Measurements from ENCODE around the gene PLAAT4. TPM values are rescaled to one million over a fixed set of nuclear protein-coding genes. Genes with fewer than 3 reads are reported as not detected.

The PLAAT4 gene
- total and polyA plus RNA-seq, 8 donors: 3.3 to 32.4 (median 9.6) TPM

- intact Hi-C loops (cut with DNase I): no loop called here
- H3K27me3 ChIP-seq: no peaks in the 10 kb centered on the region
- H3K4me1 ChIP-seq: no peaks in the 10 kb centered on the region
- no peak overlapping the region for H3K4me3 ChIP-seq
- H3K27ac ChIP-seq: no peak overlapping the region
- no peaks in the 10 kb centered on the region for H3K9me3 ChIP-seq
- TF ChIP-seq, protein P1, sequence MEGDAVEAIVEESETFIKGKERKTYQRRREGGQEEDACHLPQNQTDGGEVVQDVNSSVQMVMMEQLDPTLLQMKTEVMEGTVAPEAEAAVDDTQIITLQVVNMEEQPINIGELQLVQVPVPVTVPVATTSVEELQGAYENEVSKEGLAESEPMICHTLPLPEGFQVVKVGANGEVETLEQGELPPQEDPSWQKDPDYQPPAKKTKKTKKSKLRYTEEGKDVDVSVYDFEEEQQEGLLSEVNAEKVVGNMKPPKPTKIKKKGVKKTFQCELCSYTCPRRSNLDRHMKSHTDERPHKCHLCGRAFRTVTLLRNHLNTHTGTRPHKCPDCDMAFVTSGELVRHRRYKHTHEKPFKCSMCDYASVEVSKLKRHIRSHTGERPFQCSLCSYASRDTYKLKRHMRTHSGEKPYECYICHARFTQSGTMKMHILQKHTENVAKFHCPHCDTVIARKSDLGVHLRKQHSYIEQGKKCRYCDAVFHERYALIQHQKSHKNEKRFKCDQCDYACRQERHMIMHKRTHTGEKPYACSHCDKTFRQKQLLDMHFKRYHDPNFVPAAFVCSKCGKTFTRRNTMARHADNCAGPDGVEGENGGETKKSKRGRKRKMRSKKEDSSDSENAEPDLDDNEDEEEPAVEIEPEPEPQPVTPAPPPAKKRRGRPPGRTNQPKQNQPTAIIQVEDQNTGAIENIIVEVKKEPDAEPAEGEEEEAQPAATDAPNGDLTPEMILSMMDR (IDR thresholded peaks at IDR 0.05): no peak
- ATAC-seq: no peak
- WGBS, 2 donors: 82 to 89% methylated on average over 7 of the region's 7 CpGs
- no peak for DNase-seq
- no peaks in the 10 kb centered on the region for H3K36me3 ChIP-seq
- FAIRE-seq: no peak
Measured at GRCh38 chr11:63512816-63513215, 23.8 kb upstream of the PLAAT4 start.

- no peaks in the 10 kb centered on the region for H3K27me3 ChIP-seq
- no peaks in the 10 kb centered on the region for H3K36me3 ChIP-seq
- WGBS, 2 donors: 93 to 94% methylated on average over 5 to 6 of the region's 6 CpGs
- no peak for DNase-seq
- ATAC-seq: no peak
- intact Hi-C loops (cut with DNase I): no loop called here
- no peaks in the 10 kb centered on the region for H3K4me1 ChIP-seq
- H3K27ac ChIP-seq: no peak overlapping the region
- TF ChIP-seq, protein P1 (IDR thresholded peaks at IDR 0.05): no peak
- no peak overlapping the region for H3K4me3 ChIP-seq
- FAIRE-seq: no peak
- H3K9me3 ChIP-seq: no peaks in the 10 kb centered on the region
Measured at GRCh38 chr11:63516109-63516508, 20.5 kb upstream of the PLAAT4 start.

DNA sequence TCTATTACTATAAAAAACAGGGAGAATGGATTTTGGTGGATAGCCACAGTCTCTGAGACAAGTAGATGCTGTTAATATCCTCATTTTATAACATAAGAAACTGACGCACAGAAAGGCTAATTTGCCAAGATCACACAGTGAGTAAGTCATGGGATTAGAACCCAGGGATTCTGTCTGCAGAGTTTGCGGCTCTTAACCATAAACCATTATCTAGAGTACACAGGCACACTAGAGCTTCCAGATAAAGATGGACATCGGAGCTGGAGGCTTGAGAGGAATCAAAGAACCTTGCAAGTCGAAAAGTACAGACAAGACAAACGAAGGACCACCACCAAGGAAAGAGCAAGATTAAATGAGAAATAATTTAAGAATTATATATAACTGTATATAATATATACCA lies 19.5 kb upstream of the PLAAT4 start:
- FAIRE-seq: no peak
- intact Hi-C loops (cut with DNase I): no loop called here

GRCh38 chr11:63518548-63518947 lies 18.1 kb upstream of the PLAAT4 start:
- H3K4me1 ChIP-seq: no peaks in the 10 kb centered on the region
- intact Hi-C loops (cut with DNase I): no loop called here
- H3K27ac ChIP-seq: no peak overlapping the region
- TF ChIP-seq, protein P1 (IDR thresholded peaks at IDR 0.05): no peak
- H3K36me3 ChIP-seq: no peaks in the 10 kb centered on the region
- WGBS, 2 donors: 63 to 65% methylated on average over 1 of the region's 1 CpG
- no peaks in the 10 kb centered on the region for H3K27me3 ChIP-seq
- DNase-seq (no peak), FAIRE-seq (no peak), ATAC-seq (no peak)
- no peaks in the 10 kb centered on the region for H3K9me3 ChIP-seq
- H3K4me3 ChIP-seq: no peak overlapping the region

More for the DNA sequence above, 19.5 kb upstream of the PLAAT4 start:
- Histone ChIP-seq H3K4me1 (no peaks in the 10 kb centered on the region), H3K27me3 (no peaks in the 10 kb centered on the region), H3K36me3 (no peaks in the 10 kb centered on the region), H3K27ac (no peak overlapping the region), H3K4me3 (no peak overlapping the region), H3K9me3 (no peaks in the 10 kb centered on the region)
- 75 to 78% methylated on average over 5 of the region's 5 CpGs for WGBS, 2 donors
- DNase-seq (no peak), ATAC-seq (no peak)
- TF ChIP-seq, protein P1 (IDR thresholded peaks at IDR 0.05): no peak

- intact Hi-C loops (cut with DNase I): no loop called here
- WGBS, 2 donors: 85 to 88% methylated on average over 5 of the region's 5 CpGs
Measured at GRCh38 chr11:63520606-63521170, 15.9 kb upstream of the PLAAT4 start.

More at GRCh38 chr11:63520606-63521170, 15.9 kb upstream of the PLAAT4 start:
- no peaks in the 10 kb centered on the region for H3K36me3 ChIP-seq
- no peak for ATAC-seq
- DNase-seq: no peak
- H3K27me3 ChIP-seq: no peaks in the 10 kb centered on the region
- no peaks in the 10 kb centered on the region for H3K4me1 ChIP-seq
- no peaks in the 10 kb centered on the region for H3K9me3 ChIP-seq
- H3K4me3 ChIP-seq: no peak overlapping the region
- TF ChIP-seq, protein P1 (IDR thresholded peaks at IDR 0.05): no peak
- no peak overlapping the region for H3K27ac ChIP-seq
- FAIRE-seq: no peak

All from pancreas (tissue), 10 donors.